T-helper 2 cell (primary cell): ENCODE measurements around the gene DESI1.
"Not testable (repeated sequence)": the region's sequence is repeated elsewhere in the genome, so short reads cannot be mapped to it uniquely, and the experiment has no call there.

Experiments used
- DNase-seq, 5 experiments: peaks; one replicate each; pipeline versions ENCODE4 v3.0.0 to v3.0.0-alpha.2; 2012 to 2022
- total RNA-seq, 2 donors: gene quantifications; one replicate each; lab custom pipeline; 2026; lab: John Stamatoyannopoulos, UW

Gene DESI1
- 29.3 to 38.3 reads per million in 2 donors for total RNA-seq

- DNase-seq: no peak
Observed at GRCh38 chr22:41620589-41621098, at the start of gene DESI1. Gene DESI1, minus strand, starts transcription at chr22:41621043. Its CDS starts 204 bp downstream, at chr22:41620839.

GRCh38 chr22:41668971-41669911 is 48.4 kb upstream of the DESI1 start:
- DNase-seq: no peak

GRCh38 chr22:41664951-41665350 is 44.1 kb upstream of the DESI1 start:
- DNase-seq: no peak

GRCh38 chr22:41664490-41664889 is 43.6 kb upstream of the DESI1 start:
- no peak for DNase-seq

GRCh38 chr22:41663594-41663993 is 42.8 kb upstream of the DESI1 start:
- DNase-seq: not testable (repeated sequence)

GRCh38 chr22:41661713-41662112 is 40.9 kb upstream of the DESI1 start:
- DNase-seq: no peak

- no peak for DNase-seq
Observed at GRCh38 chr22:41661088-41661487, 40.2 kb upstream of the DESI1 start.

- no peak for DNase-seq
Observed at GRCh38 chr22:41660416-41660815, 39.6 kb upstream of the DESI1 start.

GRCh38 chr22:41659941-41660340 is 39.1 kb upstream of the DESI1 start:
- no peak for DNase-seq

- DNase-seq: no peak
Observed at GRCh38 chr22:41658869-41659268, 38.0 kb upstream of the DESI1 start.

- DNase-seq: no peak
Observed at GRCh38 chr22:41657709-41658108, 36.9 kb upstream of the DESI1 start.

- DNase-seq: no peak
Observed at GRCh38 chr22:41656556-41656955, 35.7 kb upstream of the DESI1 start.

GRCh38 chr22:41654322-41654721 is 33.5 kb upstream of the DESI1 start:
- DNase-seq: no peak

GRCh38 chr22:41650821-41651220 is 30.0 kb upstream of the DESI1 start:
- no peak for DNase-seq

GRCh38 chr22:41650229-41650628 is 29.4 kb upstream of the DESI1 start:
- no peak for DNase-seq

GRCh38 chr22:41648432-41648831 is 27.6 kb upstream of the DESI1 start:
- no peak for DNase-seq

GRCh38 chr22:41647771-41648170 is 26.9 kb upstream of the DESI1 start:
- DNase-seq: no peak

- no peak for DNase-seq
Observed at GRCh38 chr22:41642331-41643110, 21.7 kb upstream of the DESI1 start.

- DNase-seq: no peak
Observed at GRCh38 chr22:41641854-41642253, 21.0 kb upstream of the DESI1 start.

- no peak for DNase-seq
Observed at GRCh38 chr22:41638748-41639147, 17.9 kb upstream of the DESI1 start.

- DNase-seq: no peak
Observed at GRCh38 chr22:41638124-41638523, 17.3 kb upstream of the DESI1 start.

GRCh38 chr22:41637623-41638022 is 16.8 kb upstream of the DESI1 start:
- not testable (repeated sequence) for DNase-seq

- DNase-seq: no peak
Observed at GRCh38 chr22:41636467-41636866, 15.6 kb upstream of the DESI1 start.
